IMR-90 (cell line): ENCODE data around the gene ADAMTS17.

Experiments used
- CEBPB ChIP-seq: IDR thresholded peaks from 2 replicates; pipeline ENCODE4 v1.6.1; 2012; ENCODE audit warnings: low read depth, low read length, improper control_type of control experiment
- CHD1 ChIP-seq: IDR thresholded peaks from 2 replicates; pipeline ENCODE4 v1.6.1; 2012; ENCODE audit warnings: low read depth, low read length, improper control_type of control experiment
- MAZ ChIP-seq: IDR thresholded peaks from 2 replicates; pipeline ENCODE4 v1.6.1; 2012; ENCODE audit warnings: low read depth, mild to moderate bottlenecking, low read length, improper control_type of control experiment, moderate library complexity, borderline replicate concordance
- MXI1 ChIP-seq: IDR thresholded peaks from 2 replicates; pipeline ENCODE4 v1.6.1; 2012; ENCODE audit warnings: low read depth, mild to moderate bottlenecking, low read length, moderate library complexity, borderline replicate concordance
- POLR2A ChIP-seq: IDR thresholded peaks from 2 replicates; pipeline ENCODE4 v1.6.1; 2012; ENCODE audit warnings: mild to moderate bottlenecking, low read depth, low read length
- RAD21 ChIP-seq: IDR thresholded peaks from 2 replicates; pipeline ENCODE4 v1.6.1; 2012; ENCODE audit warnings: low read length, improper control_type of control experiment
- RCOR1 ChIP-seq: IDR thresholded peaks from 2 replicates; pipeline ENCODE4 v1.6.1; 2012; ENCODE audit warnings: mild to moderate bottlenecking, low read length, improper control_type of control experiment; ENCODE audit not compliant: insufficient replicate concordance
- RFX5 ChIP-seq: IDR thresholded peaks from 2 replicates; pipeline ENCODE4 v1.8.0; 2012; ENCODE audit warnings: low read depth, mild to moderate bottlenecking, low read length, moderate library complexity
- SMC3 ChIP-seq: fragments of 150-350 bp; IDR thresholded peaks from 2 replicates; pipeline ENCODE4 v1.6.1; 2016; ENCODE audit warnings: low read depth, mild to moderate bottlenecking, antibody characterized with exemption, low read length, moderate library complexity
- TF ChIP-seq, protein P1 (sequence below): conservative IDR thresholded peaks from 2 replicates; pipeline ENCODE4 v1.5.1; 2012; ENCODE audit warnings: mild to moderate bottlenecking, low read depth, low read length, improper control_type of control experiment
- TF ChIP-seq, protein P2 (sequence below): fragments of 150-350 bp; IDR thresholded peaks from 2 replicates; pipeline ENCODE4 v1.6.1; 2017; ENCODE audit warnings: mild to moderate bottlenecking, antibody characterized with exemption, low read length, low read depth
- TF ChIP-seq, protein P3 (sequence below): fragments of 150-350 bp; IDR thresholded peaks from 2 replicates; pipeline ENCODE4 v1.6.1; 2016; ENCODE audit warnings: low read depth, mild to moderate bottlenecking, low read length, moderate library complexity, borderline replicate concordance

DNA sequence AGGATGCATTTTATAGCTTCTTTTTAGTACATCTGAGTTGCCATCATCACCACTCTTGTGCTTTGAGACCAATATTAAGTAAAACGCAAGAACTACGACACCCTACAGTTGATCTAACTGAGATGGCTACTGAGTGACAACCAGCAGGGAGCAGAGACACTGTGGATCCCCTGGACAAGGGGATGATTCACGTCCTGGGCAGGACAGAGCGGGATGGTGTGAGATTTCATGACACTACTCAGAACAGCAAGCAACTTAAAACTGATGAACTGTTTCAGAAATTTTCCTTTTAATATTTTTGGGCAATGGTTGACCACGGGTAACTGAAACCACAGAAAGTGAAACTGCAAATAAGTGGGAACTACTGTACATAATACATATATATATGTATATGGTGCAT, 299.2 kb downstream of the ADAMTS17 start:
- TF ChIP-seq, protein P1, sequence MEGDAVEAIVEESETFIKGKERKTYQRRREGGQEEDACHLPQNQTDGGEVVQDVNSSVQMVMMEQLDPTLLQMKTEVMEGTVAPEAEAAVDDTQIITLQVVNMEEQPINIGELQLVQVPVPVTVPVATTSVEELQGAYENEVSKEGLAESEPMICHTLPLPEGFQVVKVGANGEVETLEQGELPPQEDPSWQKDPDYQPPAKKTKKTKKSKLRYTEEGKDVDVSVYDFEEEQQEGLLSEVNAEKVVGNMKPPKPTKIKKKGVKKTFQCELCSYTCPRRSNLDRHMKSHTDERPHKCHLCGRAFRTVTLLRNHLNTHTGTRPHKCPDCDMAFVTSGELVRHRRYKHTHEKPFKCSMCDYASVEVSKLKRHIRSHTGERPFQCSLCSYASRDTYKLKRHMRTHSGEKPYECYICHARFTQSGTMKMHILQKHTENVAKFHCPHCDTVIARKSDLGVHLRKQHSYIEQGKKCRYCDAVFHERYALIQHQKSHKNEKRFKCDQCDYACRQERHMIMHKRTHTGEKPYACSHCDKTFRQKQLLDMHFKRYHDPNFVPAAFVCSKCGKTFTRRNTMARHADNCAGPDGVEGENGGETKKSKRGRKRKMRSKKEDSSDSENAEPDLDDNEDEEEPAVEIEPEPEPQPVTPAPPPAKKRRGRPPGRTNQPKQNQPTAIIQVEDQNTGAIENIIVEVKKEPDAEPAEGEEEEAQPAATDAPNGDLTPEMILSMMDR, result no peak
- no peak for TF ChIP-seq RAD21
- TF ChIP-seq CHD1, result no peak
- TF ChIP-seq SMC3, result no peak
- TF ChIP-seq, protein P2, sequence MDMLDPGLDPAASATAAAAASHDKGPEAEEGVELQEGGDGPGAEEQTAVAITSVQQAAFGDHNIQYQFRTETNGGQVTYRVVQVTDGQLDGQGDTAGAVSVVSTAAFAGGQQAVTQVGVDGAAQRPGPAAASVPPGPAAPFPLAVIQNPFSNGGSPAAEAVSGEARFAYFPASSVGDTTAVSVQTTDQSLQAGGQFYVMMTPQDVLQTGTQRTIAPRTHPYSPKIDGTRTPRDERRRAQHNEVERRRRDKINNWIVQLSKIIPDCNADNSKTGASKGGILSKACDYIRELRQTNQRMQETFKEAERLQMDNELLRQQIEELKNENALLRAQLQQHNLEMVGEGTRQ, result no peak
- no peak for TF ChIP-seq POLR2A
- TF ChIP-seq CEBPB, result no peak
- TF ChIP-seq, protein P3, sequence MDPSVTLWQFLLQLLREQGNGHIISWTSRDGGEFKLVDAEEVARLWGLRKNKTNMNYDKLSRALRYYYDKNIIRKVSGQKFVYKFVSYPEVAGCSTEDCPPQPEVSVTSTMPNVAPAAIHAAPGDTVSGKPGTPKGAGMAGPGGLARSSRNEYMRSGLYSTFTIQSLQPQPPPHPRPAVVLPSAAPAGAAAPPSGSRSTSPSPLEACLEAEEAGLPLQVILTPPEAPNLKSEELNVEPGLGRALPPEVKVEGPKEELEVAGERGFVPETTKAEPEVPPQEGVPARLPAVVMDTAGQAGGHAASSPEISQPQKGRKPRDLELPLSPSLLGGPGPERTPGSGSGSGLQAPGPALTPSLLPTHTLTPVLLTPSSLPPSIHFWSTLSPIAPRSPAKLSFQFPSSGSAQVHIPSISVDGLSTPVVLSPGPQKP, result no peak
- TF ChIP-seq MXI1, result no peak
- TF ChIP-seq RFX5, result no peak
- TF ChIP-seq MAZ, result no peak
- TF ChIP-seq RCOR1, result no peak
